SJCRH30 (cell line): ENCODE results near the gene CITED2. TPM values are rescaled to one million over a fixed set of nuclear protein-coding genes. Genes with fewer than 3 reads are reported as not detected.

Experiments used
- DNase-seq, 2 experiments: peaks; one replicate each; pipeline ENCODE4 v3.0.0-alpha.2; 2015 to 2020
- H3K27ac ChIP-seq: fragments of 250-450 bp; sonication (Bioruptor Pico); 2 replicates; pipeline ENCODE4 v1.5.1; 2020; ENCODE audit warnings: mild to moderate bottlenecking, moderate library complexity
- H3K27me3 ChIP-seq: fragments of 250-450 bp; sonication (Bioruptor Pico); 2 replicates; pipeline ENCODE4 v1.5.1; 2020; ENCODE audit warnings: mild to moderate bottlenecking, moderate library complexity
- H3K36me3 ChIP-seq: fragments of 250-450 bp; sonication (Bioruptor Pico); 2 replicates; pipeline ENCODE4 v1.5.1; 2020; ENCODE audit warnings: mild to moderate bottlenecking, moderate library complexity
- H3K4me1 ChIP-seq: fragments of 250-450 bp; sonication (Bioruptor Pico); 2 replicates; pipeline ENCODE4 v1.5.1; 2020; ENCODE audit warnings: mild to moderate bottlenecking, moderate library complexity
- H3K4me3 ChIP-seq: fragments of 250-450 bp; sonication (Bioruptor Pico); 2 replicates; pipeline ENCODE4 v1.5.1; 2020; ENCODE audit warnings: mild to moderate bottlenecking, moderate library complexity
- H3K9me3 ChIP-seq: fragments of 250-450 bp; sonication (Bioruptor Pico); replicated peaks from 2 replicates; pipeline ENCODE4 v1.5.1; 2020; ENCODE audit warnings: mild to moderate bottlenecking, moderate library complexity
- total RNA-seq: library from RNA; depleted of rRNA; stranded (reverse); fragments of >200 nt; shearing (Covaris generic); gene quantifications from 2 replicates; pipeline ENCODE4 v1.2.3, GENCODE V29; 2014

The CITED2 gene
- total RNA-seq, 1 experiment from 2014 or later, result 24.6 TPM

GRCh38 chr6:139375226-139376016, 973 bp upstream of the CITED2 start:
- Histone ChIP-seq H3K27me3 (no peaks in the 10 kb centered on the region), H3K27ac (peak overlapping the region; percentile 93), H3K36me3 (peaks cover 20% of the 10 kb centered on the region), H3K4me3 (peak overlapping the region; percentile 82), H3K9me3 (no peaks in the 10 kb centered on the region), H3K4me1 (peaks cover 4% of the 10 kb centered on the region)
- peak; percentile 89 to 93 for DNase-seq

GRCh38 chr6:139373928-139374356, 506 bp downstream of the CITED2 start:
- Histone ChIP-seq H3K4me1 (peaks cover 15% of the 10 kb centered on the region), H3K27me3 (no peaks in the 10 kb centered on the region), H3K9me3 (no peaks in the 10 kb centered on the region), H3K36me3 (peaks cover 20% of the 10 kb centered on the region), H3K27ac (peak overlapping the region; percentile 93), H3K4me3 (peak overlapping the region; percentile 82)
- no peak for DNase-seq

- Histone ChIP-seq H3K4me1 (peaks cover 21% of the 10 kb centered on the region), H3K36me3 (peaks cover 20% of the 10 kb centered on the region), H3K27ac (peak overlapping the region; percentile 93), H3K27me3 (no peaks in the 10 kb centered on the region), H3K4me3 (peak overlapping the region; percentile 82), H3K9me3 (no peaks in the 10 kb centered on the region)
- DNase-seq, result peak; percentile 71 to 75
These were observed 1.1 kb downstream of the CITED2 start for GRCh38 chr6:139373154-139373927.

GRCh38 chr6:139372326-139373153, 1.9 kb downstream of the CITED2 start:
- Histone ChIP-seq H3K4me3 (peak overlapping the region; percentile 82), H3K27me3 (no peaks in the 10 kb centered on the region), H3K36me3 (peaks cover 20% of the 10 kb centered on the region), H3K4me1 (peaks cover 29% of the 10 kb centered on the region), H3K9me3 (no peaks in the 10 kb centered on the region), H3K27ac (peak overlapping the region; percentile 93; the same call in 1 of the 2 replicates)
- peak in 1 of 2 experiments; percentile 40 for DNase-seq

GRCh38 chr6:139371421-139372203, 2.8 kb downstream of the CITED2 start:
- Histone ChIP-seq H3K27me3 (no peaks in the 10 kb centered on the region), H3K4me3 (peak overlapping the region; percentile 82), H3K27ac (no peak overlapping the region), H3K36me3 (peaks cover 20% of the 10 kb centered on the region), H3K4me1 (peaks cover 32% of the 10 kb centered on the region), H3K9me3 (no peaks in the 10 kb centered on the region)
- no peak for DNase-seq

- Histone ChIP-seq H3K27me3 (no peaks in the 10 kb centered on the region), H3K27ac (no peak overlapping the region), H3K4me1 (peaks cover 32% of the 10 kb centered on the region), H3K4me3 (no peak overlapping the region), H3K9me3 (no peaks in the 10 kb centered on the region), H3K36me3 (peaks cover 20% of the 10 kb centered on the region)
- no peak for DNase-seq
These were observed 3.5 kb downstream of the CITED2 start for GRCh38 chr6:139370999-139371345.

GRCh38 chr6:139370283-139370998, 4.0 kb downstream of the CITED2 start:
- peak; percentile 47 to 74 for DNase-seq
- H3K4me3 ChIP-seq, result no peak overlapping the region

GRCh38 chr6:139369568-139370282, 4.7 kb downstream of the CITED2 start:
- H3K9me3 ChIP-seq, result no peaks in the 10 kb centered on the region
- peak; percentile 21 to 71 for DNase-seq

More at GRCh38 chr6:139370283-139370998, 4.0 kb downstream of the CITED2 start:
- Histone ChIP-seq H3K36me3 (peaks cover 20% of the 10 kb centered on the region), H3K4me1 (peaks cover 32% of the 10 kb centered on the region), H3K27ac (no peak overlapping the region), H3K9me3 (no peaks in the 10 kb centered on the region), H3K27me3 (no peaks in the 10 kb centered on the region)

GRCh38 chr6:139369068-139369467, 5.4 kb downstream of the CITED2 start:
- no peak for DNase-seq
- Histone ChIP-seq H3K9me3 (no peaks in the 10 kb centered on the region), H3K27me3 (no peaks in the 10 kb centered on the region), H3K27ac (no peak overlapping the region), H3K4me3 (no peak overlapping the region), H3K36me3 (peaks cover 20% of the 10 kb centered on the region), H3K4me1 (peaks cover 35% of the 10 kb centered on the region)

More at GRCh38 chr6:139369568-139370282, 4.7 kb downstream of the CITED2 start:
- H3K27me3 ChIP-seq, result no peaks in the 10 kb centered on the region
- H3K4me1 ChIP-seq, result peaks cover 33% of the 10 kb centered on the region
- H3K4me3 ChIP-seq, result no peak overlapping the region
- no peak overlapping the region for H3K27ac ChIP-seq
- H3K36me3 ChIP-seq, result peaks cover 20% of the 10 kb centered on the region

GRCh38 chr6:139368661-139369060, 5.8 kb downstream of the CITED2 start:
- DNase-seq, result no peak
- no peak overlapping the region; the same call in 1 of the 2 replicates for H3K27ac ChIP-seq
- H3K36me3 ChIP-seq, result peaks cover 20% of the 10 kb centered on the region
- H3K4me3 ChIP-seq, result no peak overlapping the region
- H3K9me3 ChIP-seq, result 0 out of 2 replicates have a peak, but pooled peaks cover 1% of the 10 kb centered on the region
- no peaks in the 10 kb centered on the region for H3K27me3 ChIP-seq
- H3K4me1 ChIP-seq, result peaks cover 35% of the 10 kb centered on the region

- Histone ChIP-seq H3K36me3 (peaks cover 18% of the 10 kb centered on the region), H3K9me3 (0 out of 2 replicates have a peak, but pooled peaks cover 3% of the 10 kb centered on the region), H3K27ac (peak overlapping the region; percentile 16), H3K27me3 (no peaks in the 10 kb centered on the region), H3K4me3 (no peak overlapping the region), H3K4me1 (peaks cover 35% of the 10 kb centered on the region)
- DNase-seq, result peak; percentile 39 to 49
These were observed 6.6 kb downstream of the CITED2 start for GRCh38 chr6:139367810-139368351.

- peaks cover 27% of the 10 kb centered on the region for H3K4me1 ChIP-seq
- no peaks in the 10 kb centered on the region for H3K27me3 ChIP-seq
- no peak for DNase-seq
- H3K36me3 ChIP-seq, result no peaks in the 10 kb centered on the region
- 0 out of 2 replicates have a peak, but pooled peaks cover 3% of the 10 kb centered on the region for H3K9me3 ChIP-seq
- H3K4me3 ChIP-seq, result no peak overlapping the region
- no peak overlapping the region for H3K27ac ChIP-seq
These were observed 9.5 kb downstream of the CITED2 start for GRCh38 chr6:139364982-139365379.
